WTC11 (cell line): ENCODE results near the gene AURKAIP1. TPM values are rescaled to one million over a fixed set of nuclear protein-coding genes. Genes with fewer than 3 reads are reported as not detected.

ENCODE experiments used
- ATAC-seq: fragments of 200-7000 bp; cut with Tn5 transposase; 2 replicates; pipeline ENCODE4 v1.10.0; 2021; ENCODE audit warnings: mild to moderate bottlenecking, moderate library complexity
- CTCF ChIA-PET: fragments of 300-600 bp; sonication (Branson Sonifier 250); formaldehyde crosslinking; loops from one replicate; lab custom pipeline; 2021; ENCODE audit warnings: antibody characterized with exemption; lab: Charles Lee
- POLR2A ChIA-PET: fragments of 350-600 bp; sonication (Branson Sonifier 250); formaldehyde crosslinking; loops from one replicate; lab custom pipeline; 2021; ENCODE audit warnings: antibody characterized with exemption; lab: Charles Lee
- DNase-seq: peaks from one replicate; pipeline ENCODE4 v3.0.0; 2021; ENCODE audit warnings: low spot score
- H3K27ac Mint-ChIP-seq: 2 replicates; pipeline ENCODE4 v1.8.0; 2021; ENCODE audit warnings: mixed read lengths
- H3K27me3 Mint-ChIP-seq: 2 replicates; pipeline ENCODE4 v1.8.0; 2021; ENCODE audit warnings: low read depth, mild to moderate bottlenecking, moderate library complexity, mixed read lengths
- H3K36me3 Mint-ChIP-seq: 2 replicates; pipeline ENCODE4 v1.8.0; 2021; ENCODE audit warnings: mixed read lengths
- H3K4me1 Mint-ChIP-seq: 2 replicates; pipeline ENCODE4 v1.8.0; 2022; ENCODE audit warnings: mixed read lengths
- H3K4me3 Mint-ChIP-seq: 2 replicates; pipeline ENCODE4 v1.8.0; 2021; ENCODE audit warnings: mild to moderate bottlenecking, moderate library complexity, mixed read lengths
- H3K9me3 Mint-ChIP-seq: 2 replicates; pipeline ENCODE4 v1.8.0; 2021; ENCODE audit warnings: mixed read lengths
- CDX4 ChIP-seq: fragments of 250-450 bp; sonication (Bioruptor Pico); IDR thresholded peaks from 2 replicates; pipeline ENCODE4 v1.9.0; 2021; ENCODE audit warnings: moderate library complexity, mild to moderate bottlenecking, inconsistent platforms, borderline replicate concordance
- E2F4 ChIP-seq: sonication (generic); formaldehyde crosslinking; IDR thresholded peaks from 2 replicates; pipeline ENCODE4 v1.8.1; 2022; ENCODE audit warnings: low read depth, mild to moderate bottlenecking, moderate library complexity, missing genetic modification reagents, borderline replicate concordance
- EMX1 ChIP-seq: fragments of 250-450 bp; sonication (Bioruptor Pico); IDR thresholded peaks from 2 replicates; pipeline ENCODE4 v1.8.0; 2021; ENCODE audit warnings: mild to moderate bottlenecking
- ETV6 ChIP-seq: sonication (generic); formaldehyde crosslinking; IDR thresholded peaks from 2 replicates; pipeline ENCODE4 v1.8.1; 2022; ENCODE audit warnings: mild to moderate bottlenecking, missing genetic modification reagents
- FOXP4 ChIP-seq: sonication (generic); formaldehyde crosslinking; IDR thresholded peaks from 2 replicates; pipeline ENCODE4 v1.8.0; 2022; ENCODE audit warnings: mild to moderate bottlenecking, missing genetic modification reagents
- GTF2I ChIP-seq: fragments of 250-450 bp; sonication (Bioruptor Pico); conservative IDR thresholded peaks from 2 replicates; pipeline ENCODE4 v1.4.0; 2021; ENCODE audit warnings: mild to moderate bottlenecking
- HMGXB4 ChIP-seq: sonication (generic); formaldehyde crosslinking; IDR thresholded peaks from 2 replicates; pipeline ENCODE4 v1.8.1; 2023; ENCODE audit warnings: mild to moderate bottlenecking, moderate library complexity, missing genetic modification reagents
- IRF2 ChIP-seq: sonication (generic); formaldehyde crosslinking; IDR thresholded peaks from 2 replicates; pipeline ENCODE4 v1.8.0; 2022; ENCODE audit warnings: low read depth, missing genetic modification reagents, borderline replicate concordance
- NR1H2 ChIP-seq: sonication (generic); formaldehyde crosslinking; IDR thresholded peaks from 2 replicates; pipeline ENCODE4 v1.9.0; 2021; ENCODE audit warnings: mild to moderate bottlenecking, moderate library complexity, missing genetic modification reagents
- SMAD3 ChIP-seq: sonication (generic); formaldehyde crosslinking; IDR thresholded peaks from 2 replicates; pipeline ENCODE4 v1.8.0; 2022; ENCODE audit warnings: missing genetic modification reagents, mild to moderate bottlenecking, borderline replicate concordance
- TP53 ChIP-seq: sonication (generic); formaldehyde crosslinking; IDR thresholded peaks from 2 replicates; pipeline ENCODE4 v1.8.1; 2023; ENCODE audit warnings: mild to moderate bottlenecking, missing genetic modification reagents
- ZNF425 ChIP-seq: fragments of 250-450 bp; sonication (Bioruptor Pico); conservative IDR thresholded peaks from 2 replicates; pipeline ENCODE4 v1.9.0; 2021; ENCODE audit warnings: mild to moderate bottlenecking
- total RNA-seq: library from RNA; stranded (reverse); gene quantifications from 3 replicates; pipeline ENCODE4 v1.2.3, GENCODE V29; 2021

The AURKAIP1 gene
- total RNA-seq, 1 experiment from 2014 or later, result 268 TPM

GRCh38 chr1:1356166-1356795, 18.7 kb downstream of the AURKAIP1 start (continued):
- TF ChIP-seq HMGXB4 (CRISPR knock-in tag) (no peak), TP53 (no peak), SMAD3 (CRISPR knock-in tag) (no peak), NR1H2 (CRISPR knock-in tag) (no peak), CDX4 (CRISPR knock-in tag) (no peak), ETV6 (CRISPR knock-in tag) (no peak), ZNF425 (no peak)

GRCh38 chr1:1355416-1355815, 19.6 kb downstream of the AURKAIP1 start:
- POLR2A ChIA-PET, result interaction anchor here (0.8 to 1.3 kb wide), 2 partner anchors 30 to 77 kb away, joined by 3 read pairs; no protein-coding TSS in a partner anchor
- H3K4me1 Mint-ChIP-seq, result peaks cover 29% of the 10 kb centered on the region
- CTCF ChIA-PET, result interaction anchor here (0.7 to 1.2 kb wide), 6 partner anchors 10 to 149 kb away, joined by 3 to 6 read pairs (median 3); no protein-coding TSS in a partner anchor

More at GRCh38 chr1:1355416-1355815, 19.6 kb downstream of the AURKAIP1 start:
- peaks cover 17% of the 10 kb centered on the region for H3K27me3 Mint-ChIP-seq
- ATAC-seq (no peak), DNase-seq (no peak)
- H3K4me3 Mint-ChIP-seq, result no peak overlapping the region
- no peak for TF ChIP-seq E2F4 (CRISPR knock-in tag)
- 0 out of 2 replicates have a peak, but pooled peaks have one; percentile 27 for TF ChIP-seq FOXP4 (CRISPR knock-in tag)
- TF ChIP-seq EMX1 (CRISPR knock-in tag), result no peak
- TF ChIP-seq IRF2 (CRISPR knock-in tag), result no peak
- no peak for TF ChIP-seq GTF2I (CRISPR knock-in tag)
- H3K27ac Mint-ChIP-seq, result no peak overlapping the region
- H3K36me3 Mint-ChIP-seq, result no peaks in the 10 kb centered on the region
- H3K9me3 Mint-ChIP-seq, result no peaks in the 10 kb centered on the region
